ENCODE results near the gene PPIF.

The PPIF gene

GRCh38 chr10:79354615-79355014 is 7.3 kb downstream of the PPIF start:
- POLR2A ChIA-PET, result no interaction called here
- DNase-seq (ENCODE audit: extremely low spot score), result no peak
- CTCF ChIA-PET, result no interaction called here
- no peak for TF ChIP-seq ELF4 (IDR thresholded peaks at IDR 0.05)
- TF ChIP-seq ARNT (IDR thresholded peaks at IDR 0.05), result no peak
- TF ChIP-seq BHLHE40 (IDR thresholded peaks at IDR 0.05; ENCODE audit: borderline replicate concordance), result no peak
- no peak for TF ChIP-seq CTBP1 (IDR thresholded peaks at IDR 0.05; ENCODE audit: borderline replicate concordance)
- no peak for TF ChIP-seq FOXK2 (IDR thresholded peaks at IDR 0.05)
- no peak for TF ChIP-seq HDGF (IDR thresholded peaks at IDR 0.05; ENCODE audit: borderline replicate concordance)
- TF ChIP-seq FOXM1 (IDR thresholded peaks at IDR 0.05; ENCODE audit: borderline replicate concordance), result no peak
- no peak for TF ChIP-seq NFRKB (IDR thresholded peaks at IDR 0.05)
- TF ChIP-seq LEF1 (IDR thresholded peaks at IDR 0.05; ENCODE audit: borderline replicate concordance), result no peak
- no peak for TF ChIP-seq SP1 (IDR thresholded peaks at IDR 0.05)
- TF ChIP-seq FOXA1 (IDR thresholded peaks at IDR 0.05), result no peak
- no peak for TF ChIP-seq L3MBTL2 (conservative IDR thresholded peaks at IDR 0.05)
- no peak for TF ChIP-seq TARDBP (IDR thresholded peaks at IDR 0.05)
- no peak for TF ChIP-seq ZNF384 (IDR thresholded peaks at IDR 0.05)
- no peak for TF ChIP-seq PKNOX1 (IDR thresholded peaks at IDR 0.05)

GRCh38 chr10:79355420-79356017 is 8.2 kb downstream of the PPIF start:
- no peak for DNase-seq (ENCODE audit: extremely low spot score)
- TF ChIP-seq ZNF384 (IDR thresholded peaks at IDR 0.05), result no peak
- no peak for TF ChIP-seq SP1 (IDR thresholded peaks at IDR 0.05)
- TF ChIP-seq TARDBP (IDR thresholded peaks at IDR 0.05), result no peak
- no peak for TF ChIP-seq NFRKB (IDR thresholded peaks at IDR 0.05)
- no peak for TF ChIP-seq LEF1 (IDR thresholded peaks at IDR 0.05; ENCODE audit: borderline replicate concordance)
- TF ChIP-seq HDGF (IDR thresholded peaks at IDR 0.05; ENCODE audit: borderline replicate concordance), result no peak
- TF ChIP-seq CTBP1 (IDR thresholded peaks at IDR 0.05; ENCODE audit: borderline replicate concordance), result no peak
- ChIA-PET CTCF (no interaction called here), POLR2A (no interaction called here)

DNA sequence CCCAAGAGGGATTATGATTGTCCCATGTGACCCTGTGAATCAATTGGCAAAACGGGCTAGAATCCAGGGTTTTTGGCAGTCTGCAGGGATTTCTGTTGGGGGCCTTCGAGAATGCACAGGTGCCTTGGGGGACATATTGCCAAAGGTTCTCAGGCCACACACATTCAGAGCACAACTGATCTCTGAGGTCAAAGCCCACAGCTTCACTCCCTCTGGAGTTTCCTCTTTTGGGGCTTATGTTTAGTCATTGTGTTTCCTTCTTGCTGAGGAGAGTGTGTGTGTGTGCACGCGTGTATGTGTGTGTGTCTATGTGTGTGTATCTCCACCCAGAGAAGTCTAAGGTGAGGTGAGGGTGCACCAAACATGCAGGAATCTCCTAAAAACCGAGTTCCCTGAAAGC is 8.8 kb downstream of the PPIF start:
- ChIA-PET POLR2A (no interaction called here), CTCF (no interaction called here)
- DNase-seq (ENCODE audit: extremely low spot score), result no peak
- TF ChIP-seq SP1 (IDR thresholded peaks at IDR 0.05) (no peak), L3MBTL2 (conservative IDR thresholded peaks at IDR 0.05) (no peak), FOXA1 (IDR thresholded peaks at IDR 0.05) (no peak), PKNOX1 (IDR thresholded peaks at IDR 0.05) (no peak), FOXM1 (IDR thresholded peaks at IDR 0.05; ENCODE audit: borderline replicate concordance) (no peak), CTBP1 (IDR thresholded peaks at IDR 0.05; ENCODE audit: borderline replicate concordance) (no peak), ARNT (IDR thresholded peaks at IDR 0.05) (no peak), HDGF (IDR thresholded peaks at IDR 0.05; ENCODE audit: borderline replicate concordance) (no peak), SUZ12 (IDR thresholded peaks at IDR 0.05) (no peak), NFRKB (IDR thresholded peaks at IDR 0.05) (no peak), FOXK2 (IDR thresholded peaks at IDR 0.05) (no peak), ZNF384 (IDR thresholded peaks at IDR 0.05) (no peak), TARDBP (IDR thresholded peaks at IDR 0.05) (no peak), BHLHE40 (IDR thresholded peaks at IDR 0.05; ENCODE audit: borderline replicate concordance) (no peak), ELF4 (IDR thresholded peaks at IDR 0.05) (no peak)

- DNase-seq (ENCODE audit: extremely low spot score), result no peak
- ChIA-PET CTCF (interaction anchor here (1.2 kb wide), 1 partner anchor 12 kb away, joined by 3 read pairs; no protein-coding TSS in a partner anchor), POLR2A (interaction anchor here (1.4 kb wide), 1 partner anchor 9 kb away, joined by 7 read pairs; no protein-coding TSS in a partner anchor)
- TF ChIP-seq FOXM1 (IDR thresholded peaks at IDR 0.05; ENCODE audit: borderline replicate concordance) (no peak), L3MBTL2 (conservative IDR thresholded peaks at IDR 0.05) (no peak), HDGF (IDR thresholded peaks at IDR 0.05; ENCODE audit: borderline replicate concordance) (no peak), FOXK2 (IDR thresholded peaks at IDR 0.05) (no peak), FOXA1 (IDR thresholded peaks at IDR 0.05) (no peak), TARDBP (IDR thresholded peaks at IDR 0.05) (no peak)
Observed at GRCh38 chr10:79357180-79357579, 9.9 kb downstream of the PPIF start.

DNA sequence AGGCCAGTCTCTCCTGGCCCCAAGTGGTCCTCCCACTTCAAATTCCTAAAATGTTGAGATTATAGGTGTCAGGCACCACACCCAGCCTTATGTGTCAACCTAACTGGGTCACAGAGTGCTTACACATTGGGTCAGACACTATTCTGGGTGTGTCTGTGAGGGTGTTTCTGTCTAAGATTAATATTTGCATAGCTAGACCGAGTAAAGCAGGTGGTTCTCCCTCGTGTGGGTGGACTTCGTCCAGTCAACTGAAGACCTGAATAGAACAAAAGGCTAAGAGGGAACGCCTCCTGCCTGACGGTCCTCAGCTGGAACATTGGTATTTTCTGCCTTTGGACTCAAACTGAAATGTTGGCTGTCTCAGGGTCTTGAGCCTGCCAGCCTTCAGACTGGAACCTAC is 11.5 kb downstream of the PPIF start:
- no peak for DNase-seq (ENCODE audit: extremely low spot score)
- CTCF ChIA-PET, result no interaction called here
- POLR2A ChIA-PET, result interaction anchor here (1.0 to 1.4 kb wide), 2 partner anchors 10 to 12 kb away, joined by 4 to 7 read pairs; no protein-coding TSS in a partner anchor

GRCh38 chr10:79359816-79360498 is 12.7 kb downstream of the PPIF start:
- no peak for DNase-seq (ENCODE audit: extremely low spot score)
- ChIA-PET CTCF (interaction anchor here (0.6 to 0.7 kb wide), 2 partner anchors 12 to 1536 kb away, joined by 5 read pairs; no protein-coding TSS in a partner anchor), POLR2A (no interaction called here)
- TF ChIP-seq LEF1 (IDR thresholded peaks at IDR 0.05; ENCODE audit: borderline replicate concordance) (no peak), FOXM1 (IDR thresholded peaks at IDR 0.05; ENCODE audit: borderline replicate concordance) (no peak), PKNOX1 (IDR thresholded peaks at IDR 0.05) (no peak), ARNT (IDR thresholded peaks at IDR 0.05) (no peak), L3MBTL2 (conservative IDR thresholded peaks at IDR 0.05) (no peak), ZNF384 (IDR thresholded peaks at IDR 0.05) (no peak), CTBP1 (IDR thresholded peaks at IDR 0.05; ENCODE audit: borderline replicate concordance) (no peak), SUZ12 (IDR thresholded peaks at IDR 0.05) (no peak), FOXK2 (IDR thresholded peaks at IDR 0.05) (no peak), ELF4 (IDR thresholded peaks at IDR 0.05) (no peak), TARDBP (IDR thresholded peaks at IDR 0.05) (no peak), SP1 (IDR thresholded peaks at IDR 0.05) (no peak), NFRKB (IDR thresholded peaks at IDR 0.05) (no peak), FOXA1 (IDR thresholded peaks at IDR 0.05) (no peak), BHLHE40 (IDR thresholded peaks at IDR 0.05; ENCODE audit: borderline replicate concordance) (no peak), HDGF (IDR thresholded peaks at IDR 0.05; ENCODE audit: borderline replicate concordance) (no peak)

More for the DNA sequence above, 11.5 kb downstream of the PPIF start:
- TF ChIP-seq FOXK2 (IDR thresholded peaks at IDR 0.05) (no peak), NFRKB (IDR thresholded peaks at IDR 0.05) (no peak), SUZ12 (IDR thresholded peaks at IDR 0.05) (no peak), BHLHE40 (IDR thresholded peaks at IDR 0.05; ENCODE audit: borderline replicate concordance) (no peak), CTBP1 (IDR thresholded peaks at IDR 0.05; ENCODE audit: borderline replicate concordance) (no peak)
